MCF 10A (cell line): ENCODE measurements around the gene COL4A1. TPM values are rescaled to one million over a fixed set of nuclear protein-coding genes. Genes with fewer than 3 reads are reported as not detected.

Experiments
- BruUV-seq: library from RNA; stranded (reverse); fragments of 400-500 nt; replicated peaks from 2 replicates; lab custom pipeline; 2021; lab: Mats Ljungman, UMichigan
- CTCF ChIA-PET: fragments of 300-600 bp; sonication (Branson Sonifier 250); formaldehyde crosslinking; extraction: SDS; loops from one replicate; lab custom pipeline; 2021; ENCODE audit warnings: antibody characterized with exemption, inconsistent platforms; lab: Yijun Ruan, JAX
- POLR2A ChIA-PET: fragments of 300-600, 350-650 bp; sonication (Branson Sonifier 250); formaldehyde crosslinking; extraction: SDS; loops from one replicate; lab custom pipeline; 2020; ENCODE audit warnings: antibody characterized with exemption, inconsistent platforms; lab: Yijun Ruan, JAX
- DNase-seq: peaks from one replicate; pipeline ENCODE4 v3.0.0-alpha.2; 2018; ENCODE audit not compliant: unreplicated experiment
- H3K27ac Mint-ChIP-seq: one replicate; pipeline ENCODE4 v1.8.0; 2022; ENCODE audit warnings: mild to moderate bottlenecking, low read depth, mixed read lengths; ENCODE audit not compliant: unreplicated experiment
- H3K27me3 Mint-ChIP-seq: one replicate; pipeline ENCODE4 v1.8.0; 2022; ENCODE audit warnings: mixed read lengths; ENCODE audit not compliant: insufficient read depth, unreplicated experiment
- H3K36me3 Mint-ChIP-seq: one replicate; pipeline ENCODE4 v1.8.0; 2022; ENCODE audit warnings: mild to moderate bottlenecking, moderate library complexity, mixed read lengths; ENCODE audit not compliant: insufficient read depth, unreplicated experiment
- H3K4me1 Mint-ChIP-seq: one replicate; pipeline ENCODE4 v1.8.0; 2022; ENCODE audit warnings: mixed read lengths; ENCODE audit not compliant: insufficient read depth, unreplicated experiment
- H3K4me3 Mint-ChIP-seq: one replicate; pipeline ENCODE4 v1.8.0; 2022; ENCODE audit warnings: mild to moderate bottlenecking, moderate library complexity, mixed read lengths; ENCODE audit not compliant: unreplicated experiment
- H3K9me3 Mint-ChIP-seq: one replicate; pipeline ENCODE4 v1.8.0; 2022; ENCODE audit warnings: mixed read lengths; ENCODE audit not compliant: unreplicated experiment
- intact Hi-C: fragments of 100-400 bp; cut with micrococcal nuclease; formaldehyde crosslinking; loops from 2 replicates; pipeline ENCODE4 v1.14.1; 2022
- total RNA-seq: library from RNA; stranded (reverse); gene quantifications from 2 replicates; pipeline ENCODE4 v1.2.3, GENCODE V29; 2022
- TF ChIP-seq, protein P1 (sequence below): fragments of 200-600 bp; IDR thresholded peaks from one replicate; pipeline ENCODE4 v1.8.0; 2022; ENCODE audit warnings: antibody characterized with exemption, mild to moderate bottlenecking; ENCODE audit not compliant: unreplicated experiment

Gene COL4A1
- total RNA-seq, 1 experiment from 2014 or later = 42.1 TPM

DNA sequence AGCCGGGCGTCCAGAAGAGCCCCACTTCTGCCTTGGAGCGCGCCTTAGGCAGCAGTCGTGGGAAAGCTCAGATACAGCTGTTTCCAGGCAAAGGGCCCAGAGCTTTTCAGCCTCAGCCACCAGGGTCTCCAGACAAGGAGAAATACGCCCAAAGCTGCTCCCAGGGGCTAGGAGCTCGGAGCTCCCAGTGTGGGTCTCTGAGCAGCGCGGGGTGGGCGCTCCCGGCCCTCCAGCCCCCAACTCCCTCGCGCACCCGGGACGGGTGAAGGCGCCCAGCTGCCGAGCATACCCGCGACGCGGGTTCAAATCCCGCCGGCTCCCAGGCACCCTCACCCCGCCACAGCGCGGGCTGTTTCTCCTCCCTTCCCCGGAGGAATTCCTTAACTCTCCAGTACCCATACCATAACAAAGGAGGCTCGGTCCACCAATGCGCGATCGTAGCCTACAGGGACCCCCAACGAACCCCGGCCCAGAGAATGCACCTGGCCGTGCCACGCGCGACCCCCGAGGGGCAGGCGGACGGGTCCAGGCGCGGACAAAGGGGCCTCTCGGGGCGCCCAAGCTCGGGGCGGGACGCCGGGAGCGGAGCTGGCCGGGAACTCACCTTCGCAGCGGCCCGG, 507 bp downstream of the COL4A1 start:
- peak overlapping the region; percentile 90 for H3K4me3 Mint-ChIP-seq
- H3K4me1 Mint-ChIP-seq = peaks cover 29% of the 10 kb centered on the region
- no peak overlapping the region for H3K27ac Mint-ChIP-seq
- POLR2A ChIA-PET = interaction anchor here (0.7 to 4.2 kb wide), 13 partner anchors 12 to 291 kb away, joined by 3 to 22 read pairs (median 4); partner anchors contain the start of gene RAB20
- peak; percentile 18 for DNase-seq
- H3K9me3 Mint-ChIP-seq = no peaks in the 10 kb centered on the region
- CTCF ChIA-PET = interaction anchor here (0.7 to 0.9 kb wide), 5 partner anchors 55 to 204 kb away, joined by 3 to 4 read pairs (median 3); no protein-coding TSS in a partner anchor
- no peaks in the 10 kb centered on the region for H3K27me3 Mint-ChIP-seq
- intact Hi-C loops = loop anchor here (2.0 to 5.0 kb wide), 2 partner anchors 40 to 49 kb away; no protein-coding TSS in a partner anchor
- no TSS peak for BruUV-seq
- TF ChIP-seq, protein P1, sequence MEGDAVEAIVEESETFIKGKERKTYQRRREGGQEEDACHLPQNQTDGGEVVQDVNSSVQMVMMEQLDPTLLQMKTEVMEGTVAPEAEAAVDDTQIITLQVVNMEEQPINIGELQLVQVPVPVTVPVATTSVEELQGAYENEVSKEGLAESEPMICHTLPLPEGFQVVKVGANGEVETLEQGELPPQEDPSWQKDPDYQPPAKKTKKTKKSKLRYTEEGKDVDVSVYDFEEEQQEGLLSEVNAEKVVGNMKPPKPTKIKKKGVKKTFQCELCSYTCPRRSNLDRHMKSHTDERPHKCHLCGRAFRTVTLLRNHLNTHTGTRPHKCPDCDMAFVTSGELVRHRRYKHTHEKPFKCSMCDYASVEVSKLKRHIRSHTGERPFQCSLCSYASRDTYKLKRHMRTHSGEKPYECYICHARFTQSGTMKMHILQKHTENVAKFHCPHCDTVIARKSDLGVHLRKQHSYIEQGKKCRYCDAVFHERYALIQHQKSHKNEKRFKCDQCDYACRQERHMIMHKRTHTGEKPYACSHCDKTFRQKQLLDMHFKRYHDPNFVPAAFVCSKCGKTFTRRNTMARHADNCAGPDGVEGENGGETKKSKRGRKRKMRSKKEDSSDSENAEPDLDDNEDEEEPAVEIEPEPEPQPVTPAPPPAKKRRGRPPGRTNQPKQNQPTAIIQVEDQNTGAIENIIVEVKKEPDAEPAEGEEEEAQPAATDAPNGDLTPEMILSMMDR = no peak
- H3K36me3 Mint-ChIP-seq = peaks cover 5% of the 10 kb centered on the region

DNA sequence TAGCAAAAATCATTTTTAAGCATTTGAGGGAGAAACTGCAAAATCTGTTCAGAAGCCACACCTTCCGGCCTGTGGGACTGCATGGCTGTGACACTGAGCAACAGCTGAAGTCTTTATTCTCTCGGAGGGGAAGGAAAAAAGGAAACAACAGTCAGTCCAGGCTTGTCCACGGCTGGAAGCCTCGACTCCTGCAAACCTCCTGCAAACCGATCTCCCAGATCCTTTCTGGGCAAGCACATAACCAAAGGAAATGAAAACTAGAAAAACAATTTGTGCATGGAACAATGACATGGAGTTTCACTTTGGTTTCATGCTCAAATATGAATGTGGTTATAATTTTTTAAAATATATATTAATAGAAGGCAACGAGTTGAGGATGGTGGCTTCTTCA, 1.0 kb downstream of the COL4A1 start:
- no TSS peak for BruUV-seq
- Mint-ChIP-seq H3K4me1 (peaks cover 29% of the 10 kb centered on the region), H3K27me3 (no peaks in the 10 kb centered on the region), H3K9me3 (no peaks in the 10 kb centered on the region), H3K4me3 (peak overlapping the region; percentile 90), H3K27ac (no peak overlapping the region), H3K36me3 (peaks cover 5% of the 10 kb centered on the region)
- DNase-seq = peak; percentile 11
- CTCF ChIA-PET = interaction anchor here (0.5 to 1.3 kb wide), 4 partner anchors 59 to 106 kb away, joined by 3 to 6 read pairs (median 4); no protein-coding TSS in a partner anchor
- intact Hi-C loops = loop anchor here (2.0 to 5.0 kb wide), 2 partner anchors 41 to 49 kb away; no protein-coding TSS in a partner anchor
- POLR2A ChIA-PET = interaction anchor here (1.0 to 4.2 kb wide), 7 partner anchors 14 to 110 kb away, joined by 3 to 22 read pairs (median 5); no protein-coding TSS in a partner anchor
- TF ChIP-seq, protein P1 = no peak

DNA sequence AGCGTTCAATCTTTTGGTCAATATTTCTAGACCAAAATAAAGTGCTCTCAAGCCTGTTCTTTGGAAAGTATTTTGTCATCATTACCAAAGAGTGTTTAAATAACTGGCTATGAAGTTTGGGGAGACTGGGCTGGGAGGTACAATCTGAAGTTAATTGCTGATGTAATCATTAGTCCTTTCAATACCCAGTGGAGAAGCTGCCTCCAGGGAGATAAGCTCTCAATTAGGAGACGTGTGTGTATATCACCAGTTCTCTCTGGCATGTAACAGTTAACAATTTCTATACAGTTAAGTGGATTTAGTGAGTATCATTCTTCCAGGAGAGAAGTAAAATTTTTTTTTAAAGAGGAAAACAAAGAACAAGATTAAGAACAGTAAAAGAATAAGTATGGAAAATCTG, 1.4 kb downstream of the COL4A1 start:
- Mint-ChIP-seq H3K4me3 (peak overlapping the region; percentile 90), H3K27me3 (no peaks in the 10 kb centered on the region), H3K27ac (no peak overlapping the region), H3K36me3 (peaks cover 5% of the 10 kb centered on the region), H3K9me3 (no peaks in the 10 kb centered on the region), H3K4me1 (peaks cover 29% of the 10 kb centered on the region)
- no peak for DNase-seq
- TF ChIP-seq, protein P1 = no peak
- ChIA-PET POLR2A (interaction anchor here (0.9 to 4.2 kb wide), 6 partner anchors 34 to 421 kb away, joined by 3 to 22 read pairs (median 4); no protein-coding TSS in a partner anchor), CTCF (interaction anchor here (0.5 to 1.3 kb wide), 5 partner anchors 12 to 107 kb away, joined by 3 to 6 read pairs (median 3); no protein-coding TSS in a partner anchor)
- TSS peak; percentile 49 for BruUV-seq
- intact Hi-C loops = loop anchor here (5.0 kb wide), 1 partner anchor 48 kb away; no protein-coding TSS in a partner anchor

DNA sequence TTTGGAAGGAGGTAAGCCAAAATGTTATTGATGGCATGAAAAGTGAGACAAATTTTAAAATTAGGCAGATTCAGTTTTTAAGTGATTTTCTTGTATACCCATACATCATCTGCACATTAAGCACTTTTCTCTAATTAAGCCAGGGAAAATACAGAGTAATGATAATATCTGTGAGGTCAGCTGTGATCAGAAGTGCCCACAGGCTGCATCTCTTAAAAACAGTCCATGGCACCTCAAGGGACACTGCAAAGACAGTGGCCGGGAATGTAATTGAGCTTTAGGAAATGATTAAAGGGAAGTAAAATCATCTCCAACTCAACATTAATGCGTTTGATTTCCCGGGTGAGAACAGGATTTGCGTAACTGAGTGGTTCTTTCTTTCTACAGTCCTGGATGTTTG, 2.0 kb downstream of the COL4A1 start:
- ChIA-PET CTCF (interaction anchor here (0.5 to 1.3 kb wide), 5 partner anchors 13 to 286 kb away, joined by 3 to 6 read pairs (median 3); no protein-coding TSS in a partner anchor), POLR2A (interaction anchor here (0.5 to 4.2 kb wide), 4 partner anchors 39 to 420 kb away, joined by 3 to 18 read pairs (median 4); no protein-coding TSS in a partner anchor)
- TF ChIP-seq, protein P1 = no peak
- Mint-ChIP-seq H3K27me3 (no peaks in the 10 kb centered on the region), H3K9me3 (no peaks in the 10 kb centered on the region), H3K36me3 (peaks cover 5% of the 10 kb centered on the region), H3K4me1 (peaks cover 29% of the 10 kb centered on the region), H3K4me3 (no peak overlapping the region), H3K27ac (no peak overlapping the region)
- intact Hi-C loops = loop anchor here (5.0 kb wide), 1 partner anchor 48 kb away; no protein-coding TSS in a partner anchor
- BruUV-seq = no TSS peak
- DNase-seq = no peak
